HS-27A (cell line): ENCODE results near the gene MYO5B.

Source experiments
- DNase-seq: peaks from one replicate; pipeline ENCODE4 v3.0.0-alpha.2; 2012; ENCODE audit warnings: low read depth, missing footprints

The MYO5B gene

DNA sequence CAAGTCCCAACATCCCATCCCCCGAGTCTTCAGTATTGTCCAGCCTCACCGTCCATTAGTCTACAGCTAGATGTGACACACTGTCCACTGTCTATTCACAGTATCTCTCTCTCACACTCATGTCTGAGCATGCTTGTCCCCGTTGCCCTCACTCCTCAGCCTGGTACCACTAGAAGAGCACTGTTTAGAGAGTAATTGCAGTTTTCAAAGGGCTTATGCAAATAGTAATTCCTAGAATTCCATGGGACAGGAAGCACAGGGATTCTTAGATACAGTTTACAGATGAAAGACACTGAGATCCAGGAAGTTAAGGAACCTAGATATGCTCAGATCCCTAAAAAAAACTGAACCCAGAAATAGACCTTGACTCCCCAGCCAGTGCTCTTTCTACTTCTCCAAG, 125.5 kb downstream of the MYO5B start:
- no peak for DNase-seq

DNA sequence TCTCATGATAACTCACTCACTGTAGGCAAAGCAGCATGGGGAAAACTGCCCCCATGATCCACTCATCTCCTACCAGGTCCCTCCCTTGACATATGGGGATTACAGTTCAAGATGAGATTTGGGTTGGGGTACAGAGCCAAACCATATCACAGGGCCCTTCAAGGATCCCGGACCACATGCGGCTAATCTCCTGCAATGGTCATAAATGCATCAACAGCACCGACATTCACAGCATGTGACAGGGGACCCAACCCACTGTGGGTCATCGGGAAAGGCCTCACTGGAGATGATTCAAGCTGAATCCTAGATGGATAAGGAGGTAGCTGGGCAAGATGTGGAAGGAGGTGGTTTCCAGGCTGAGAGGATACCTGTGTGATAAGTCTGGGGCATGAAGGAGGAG, 129.4 kb downstream of the MYO5B start:
- no peak for DNase-seq

DNA sequence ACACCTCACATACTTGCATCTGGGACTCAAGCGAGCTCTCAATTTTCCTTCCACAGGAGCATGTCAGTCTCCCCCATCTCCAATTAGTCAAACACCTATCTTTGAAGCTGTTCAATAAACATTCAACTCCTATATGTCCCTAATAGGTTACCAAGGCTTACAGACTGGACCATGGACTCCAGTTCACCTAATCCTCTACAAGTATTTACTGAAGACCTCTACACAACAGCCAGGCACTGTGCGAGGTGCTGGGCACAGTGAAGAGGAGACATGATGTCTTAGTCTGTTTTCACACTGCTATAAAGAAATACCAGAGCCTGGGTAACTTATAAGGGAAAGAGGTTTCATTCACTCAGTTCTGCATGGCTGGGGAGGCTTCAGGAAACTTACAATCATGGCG, 129.9 kb downstream of the MYO5B start:
- DNase-seq, result no peak

DNA sequence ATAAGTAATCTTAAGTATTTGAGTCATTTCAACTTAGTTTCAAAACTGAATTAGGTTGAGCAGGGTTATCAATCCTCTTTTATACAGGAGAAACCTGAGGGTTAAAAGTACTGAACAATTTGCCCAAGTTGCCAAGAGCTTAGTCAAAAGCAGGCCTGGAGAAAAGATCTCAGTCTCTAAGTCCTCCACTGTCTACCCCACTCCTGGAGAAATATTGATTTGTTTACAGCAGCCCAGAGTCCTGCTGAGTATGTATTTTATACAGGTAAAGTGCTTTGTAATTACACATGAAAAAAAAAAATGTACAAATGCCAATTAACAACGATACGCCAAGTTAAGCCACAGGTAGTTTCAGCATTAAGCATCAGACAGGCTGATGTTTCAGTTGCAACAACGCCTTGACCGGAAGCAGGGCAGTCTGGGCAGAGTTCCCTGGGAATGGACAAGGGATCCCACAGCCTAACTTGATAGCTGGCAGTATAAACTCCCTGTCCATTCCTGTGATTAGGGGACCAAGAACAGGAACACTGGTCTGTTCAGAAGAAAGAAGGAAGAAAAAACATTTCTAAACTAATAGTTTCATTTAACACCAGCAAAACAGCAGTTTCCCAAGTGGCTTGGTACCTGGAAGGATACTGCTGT, 132.9 kb downstream of the MYO5B start:
- no peak for DNase-seq

DNA sequence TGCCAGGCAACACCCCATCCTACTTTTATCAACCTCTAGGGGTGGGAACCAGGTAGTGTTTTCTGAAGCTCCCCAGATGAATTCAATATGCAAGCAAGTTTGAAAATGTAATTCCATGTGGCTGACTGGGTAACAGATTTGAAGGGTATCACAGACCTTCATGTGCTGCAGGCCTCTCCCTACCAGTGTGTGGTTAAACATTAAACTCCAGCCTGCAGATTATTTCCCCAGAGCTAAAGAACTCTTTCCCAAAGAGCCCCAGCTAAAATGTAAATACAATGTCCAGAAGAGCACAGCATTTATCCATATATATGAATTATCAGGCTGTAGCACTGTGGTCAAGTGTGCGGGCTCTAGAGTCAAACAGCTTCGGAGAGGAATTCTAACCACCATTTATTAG, 134.1 kb downstream of the MYO5B start:
- DNase-seq, result no peak

DNA sequence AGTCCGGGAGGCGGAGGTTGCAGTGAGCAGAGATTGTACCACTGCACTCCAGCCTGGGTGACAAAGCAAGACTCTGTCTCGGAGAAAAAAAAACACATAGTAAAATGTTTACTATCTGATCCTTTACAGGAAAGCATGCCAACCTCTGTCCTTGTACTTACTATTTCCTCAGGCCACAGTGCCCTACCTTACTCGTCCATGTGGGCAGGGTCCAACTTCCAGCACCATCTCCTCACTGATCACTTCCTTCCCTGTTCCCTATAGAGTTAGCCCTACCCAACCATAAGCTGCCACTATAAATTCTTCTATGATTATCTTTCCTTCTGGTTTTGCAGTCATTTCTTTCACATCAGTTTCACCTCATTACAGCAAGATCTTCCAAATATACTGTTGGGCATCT, 136.2 kb downstream of the MYO5B start:
- no peak for DNase-seq

DNA sequence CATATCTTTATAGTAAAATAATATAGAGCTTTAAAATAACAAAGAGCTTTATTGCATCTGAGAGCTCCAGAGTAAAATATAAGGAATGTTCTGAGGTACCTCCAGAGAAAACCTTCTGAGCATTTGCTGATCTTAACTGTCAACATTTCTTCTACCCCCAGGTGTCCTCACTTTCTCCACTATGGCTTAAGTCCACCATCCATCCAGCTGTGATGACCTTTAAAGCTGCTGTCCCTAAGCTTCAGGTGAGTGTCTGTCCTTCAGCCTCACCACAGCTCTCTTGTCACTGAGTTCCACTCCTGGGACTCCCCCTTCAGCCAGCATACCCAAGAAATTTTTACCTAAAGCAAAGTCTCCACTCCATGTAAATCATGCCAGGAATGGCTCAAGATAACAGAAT, 137.9 kb downstream of the MYO5B start:
- DNase-seq, result no peak

DNA sequence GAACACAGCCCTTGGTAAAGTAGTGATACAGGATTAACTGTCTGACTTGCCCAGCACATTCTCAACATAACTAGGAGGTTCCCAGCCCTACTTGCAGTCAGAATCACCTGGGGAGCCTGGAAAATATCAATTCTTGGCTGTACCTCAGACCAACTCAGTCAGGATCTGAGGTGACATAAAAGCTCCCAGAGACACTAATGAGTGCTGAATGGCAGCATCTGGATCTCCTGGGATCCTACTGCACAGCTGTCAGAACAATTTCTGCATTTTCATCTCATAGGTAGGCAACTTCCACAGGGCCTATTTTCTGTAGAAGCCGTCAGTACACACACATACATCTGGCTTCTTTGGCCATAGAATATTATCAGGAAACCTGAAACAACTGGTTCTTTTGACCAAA, 138.8 kb downstream of the MYO5B start:
- DNase-seq, result no peak

DNA sequence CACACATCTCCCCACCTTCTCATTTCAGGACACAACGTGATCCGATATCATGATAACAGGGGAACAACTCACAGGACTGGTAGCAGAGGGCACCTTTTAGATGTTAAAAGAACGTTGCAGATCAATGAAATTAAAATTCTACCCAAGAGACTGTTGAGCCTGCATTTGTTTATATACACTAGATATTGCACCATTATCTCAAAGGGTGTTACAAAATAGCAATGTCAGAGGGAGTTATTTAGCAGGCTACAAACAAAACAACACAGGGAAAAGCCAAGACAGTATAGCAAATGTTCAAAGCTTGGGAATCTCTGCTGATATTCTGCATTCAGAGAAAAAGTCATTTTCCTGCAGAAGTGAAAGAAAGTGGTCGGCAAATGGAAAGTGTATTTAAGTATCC, 139.5 kb downstream of the MYO5B start:
- no peak for DNase-seq

DNA sequence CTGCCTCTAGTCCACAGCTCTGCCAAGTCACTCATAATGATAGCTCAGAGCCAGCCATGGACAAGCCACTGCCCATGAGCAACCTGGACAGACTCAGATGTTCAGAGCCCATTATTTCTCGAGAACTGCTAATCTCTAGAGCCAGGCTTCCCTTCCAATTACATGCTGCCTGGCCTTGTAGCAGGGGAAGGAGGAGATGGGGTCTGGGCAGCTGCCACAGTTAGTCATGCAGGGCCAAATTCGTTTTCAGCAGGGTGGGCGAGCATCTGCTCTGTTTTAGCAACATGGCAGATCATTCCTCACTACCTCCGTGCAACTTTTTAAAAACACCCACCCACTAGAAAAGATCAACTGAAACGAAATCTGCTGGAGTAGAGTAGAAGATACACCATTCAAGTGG, 141.8 kb downstream of the MYO5B start:
- no peak for DNase-seq

DNA sequence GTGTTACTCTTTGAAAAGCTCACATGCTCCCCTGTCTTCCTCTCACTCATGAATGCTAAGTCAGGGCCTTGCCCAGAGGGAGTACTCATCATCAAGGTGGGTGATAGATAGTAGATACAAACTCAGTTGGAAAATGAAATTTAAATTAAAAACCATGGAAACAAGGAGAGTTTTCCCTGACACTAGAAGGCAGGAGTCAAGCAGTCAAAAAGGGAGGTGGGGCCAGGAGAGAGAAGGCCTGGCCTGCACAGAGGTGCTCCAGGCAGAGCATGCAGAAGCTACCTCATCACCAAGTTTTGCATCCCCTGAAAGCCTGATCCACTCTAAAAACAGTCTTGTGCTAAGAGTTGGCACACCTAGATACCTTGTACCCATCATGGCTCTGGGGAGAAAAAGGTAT, 143.7 kb downstream of the MYO5B start:
- no peak for DNase-seq

DNA sequence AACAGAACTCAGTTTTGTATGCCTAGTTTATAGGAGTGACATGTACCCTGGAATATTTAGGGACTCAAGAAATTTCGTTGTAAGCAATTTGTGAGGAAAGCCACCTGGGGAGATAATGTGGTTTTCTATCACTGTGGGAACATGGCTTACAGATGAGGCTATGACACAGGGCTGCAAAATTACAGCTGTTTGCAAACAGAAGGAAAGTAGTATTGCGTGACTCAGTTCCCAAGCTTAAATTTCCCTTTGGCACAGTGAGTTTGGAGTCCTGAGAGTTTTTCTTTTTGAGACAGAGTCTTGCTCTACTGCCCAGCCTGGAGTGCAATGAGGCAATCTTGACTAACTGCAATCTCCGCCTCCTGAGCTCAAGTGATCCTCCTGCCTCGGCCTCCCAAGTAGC, 149.8 kb downstream of the MYO5B start:
- DNase-seq, result no peak

DNA sequence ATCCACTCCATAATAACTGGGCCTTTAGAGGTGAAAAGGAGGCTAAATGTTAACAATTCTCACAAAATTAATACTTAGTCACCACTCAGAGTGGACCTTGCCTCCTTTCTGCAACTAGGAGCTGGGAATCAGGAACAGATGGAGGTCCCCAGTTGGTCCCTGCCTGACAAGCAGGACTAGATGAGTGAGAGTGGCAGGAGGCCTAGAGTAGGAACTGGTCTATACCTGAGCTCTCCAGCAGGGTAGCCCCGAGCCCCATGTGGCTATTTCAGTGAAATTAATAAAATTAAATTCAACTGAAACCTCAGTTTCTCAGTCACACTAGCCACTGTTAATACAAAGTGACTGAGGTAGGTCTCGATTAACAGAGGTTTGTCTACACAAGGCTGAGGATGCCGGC, 150.5 kb downstream of the MYO5B start:
- DNase-seq, result no peak

DNA sequence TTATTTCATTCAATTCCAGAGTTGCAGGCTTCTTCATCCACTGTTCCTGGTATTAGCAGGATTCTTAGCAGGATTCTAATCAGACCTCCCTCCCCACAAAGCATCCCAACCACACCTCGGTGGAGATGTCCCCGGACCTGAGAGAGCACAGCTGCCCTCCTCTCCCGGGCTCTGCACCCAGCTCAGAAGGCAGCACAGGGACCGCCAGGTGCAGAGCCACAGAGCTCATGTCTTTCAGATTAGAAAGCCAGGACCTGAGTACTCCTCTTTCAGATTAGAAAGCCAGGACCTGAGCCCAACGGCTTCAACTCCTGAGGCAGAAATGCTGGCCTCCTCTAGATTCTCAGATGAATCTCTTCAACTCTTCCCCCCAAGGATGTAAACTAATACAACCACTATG, 152.3 kb downstream of the MYO5B start:
- no peak for DNase-seq

DNA sequence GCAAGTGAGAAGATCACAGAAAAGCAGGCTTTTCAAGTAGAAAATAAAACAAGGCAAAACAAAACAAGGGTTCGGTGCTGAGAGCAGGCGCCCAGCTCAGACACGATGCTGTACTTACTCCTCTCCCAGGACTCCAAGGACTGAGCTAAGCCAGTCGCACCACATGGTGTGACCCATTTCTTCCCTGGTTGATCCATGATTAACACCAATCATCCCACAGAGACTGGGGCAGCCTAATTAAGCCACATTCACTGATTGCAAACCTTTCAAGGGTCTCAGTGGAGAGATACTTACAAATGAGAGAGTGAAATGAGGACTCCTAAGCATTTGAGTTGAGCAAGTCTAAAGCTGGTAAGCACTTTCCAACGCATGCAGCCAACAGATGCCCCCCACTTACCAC, 155.2 kb downstream of the MYO5B start:
- no peak for DNase-seq

DNA sequence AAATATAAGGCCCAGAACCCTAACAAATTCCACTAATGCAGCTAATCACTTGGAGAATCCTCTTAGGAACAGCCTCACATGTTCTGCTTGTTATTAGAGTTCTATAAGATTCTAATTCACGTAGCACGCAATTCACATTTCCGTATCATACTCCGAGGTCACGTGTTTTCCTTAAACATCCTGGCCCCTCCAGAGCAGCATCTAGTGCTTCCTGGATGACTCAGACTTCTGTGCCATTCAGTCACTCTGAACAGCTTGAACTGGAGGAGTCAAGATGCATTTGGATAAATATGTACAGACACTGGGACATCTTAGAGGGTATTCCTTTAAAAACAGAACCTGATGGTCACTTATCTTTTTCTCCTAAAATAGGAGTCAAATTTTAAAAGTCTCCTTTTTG, 156.5 kb downstream of the MYO5B start:
- no peak for DNase-seq

DNA sequence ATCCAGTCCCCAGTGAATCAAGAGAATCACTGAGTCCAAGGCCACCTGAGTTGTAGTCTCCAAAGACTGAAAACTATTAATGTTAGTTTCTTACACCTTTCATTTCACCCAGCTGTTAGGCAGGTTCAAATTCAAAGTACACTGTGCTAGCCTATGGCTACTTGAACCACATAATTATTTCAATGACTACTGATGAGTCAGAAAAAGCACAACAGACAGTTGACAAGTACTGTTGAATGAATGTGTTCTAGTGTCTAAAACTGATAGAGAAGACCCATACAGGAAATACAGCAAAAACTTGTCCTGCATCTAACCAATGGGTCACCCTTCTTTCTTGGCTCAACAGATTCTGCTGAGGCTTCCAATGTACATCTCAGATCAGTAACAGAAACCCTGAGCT, 160.9 kb downstream of the MYO5B start:
- DNase-seq, result no peak

DNA sequence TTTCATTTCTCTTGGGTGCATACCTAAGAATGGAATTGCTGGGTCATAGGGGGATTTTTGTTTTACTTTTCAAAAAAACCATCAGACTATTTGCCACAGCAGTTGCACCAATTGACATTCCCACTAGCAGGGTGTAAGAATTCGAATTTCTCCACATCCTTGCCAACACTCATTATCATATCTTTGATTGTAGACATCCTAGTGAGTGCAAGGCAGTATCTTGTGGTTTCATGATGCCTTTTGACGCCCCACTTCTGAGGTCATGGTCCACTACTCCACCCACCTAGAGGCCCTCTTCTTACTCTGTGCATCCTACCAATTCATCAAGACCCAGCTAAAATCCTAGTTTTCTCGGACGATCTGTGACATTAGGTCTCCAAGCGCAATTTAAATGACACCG, 161.9 kb downstream of the MYO5B start:
- no peak for DNase-seq

DNA sequence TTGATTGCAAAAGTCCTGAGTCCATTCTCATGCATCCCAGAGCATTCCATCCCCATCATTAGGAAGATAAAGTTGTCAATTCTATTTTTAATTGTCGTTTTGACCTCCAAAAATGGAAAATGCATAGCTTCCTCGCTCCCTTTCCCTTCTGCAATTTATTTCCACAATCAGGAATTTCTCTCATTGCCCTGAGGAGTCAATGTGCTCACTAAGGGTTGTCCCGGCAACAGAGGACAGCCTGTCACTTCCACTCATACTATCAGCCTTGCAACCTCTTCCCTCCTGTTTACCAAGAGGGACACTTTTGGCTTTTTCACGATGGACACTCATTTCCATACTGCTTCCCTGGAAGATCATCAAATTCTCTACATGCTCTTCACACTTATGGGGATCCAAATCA, 164.8 kb downstream of the MYO5B start:
- DNase-seq, result no peak

DNA sequence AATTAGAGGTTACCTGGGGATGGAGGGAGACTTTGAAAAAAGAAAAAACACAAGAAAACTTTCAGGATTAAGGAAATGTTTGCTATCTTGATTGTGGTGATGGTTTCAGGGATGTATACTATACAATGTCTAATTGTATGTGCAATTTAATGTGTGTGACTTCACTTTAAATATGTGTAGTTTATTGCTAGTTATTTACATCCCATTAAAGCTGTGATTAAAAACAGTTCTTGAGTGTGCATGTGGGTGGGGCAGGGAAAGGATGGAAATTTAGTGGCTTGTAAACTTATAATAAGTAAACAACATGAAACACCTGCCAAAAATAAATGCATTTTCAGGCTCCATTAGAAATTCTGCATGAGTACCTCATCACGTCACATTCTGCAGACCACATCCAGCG, 167.0 kb downstream of the MYO5B start:
- DNase-seq, result no peak

DNA sequence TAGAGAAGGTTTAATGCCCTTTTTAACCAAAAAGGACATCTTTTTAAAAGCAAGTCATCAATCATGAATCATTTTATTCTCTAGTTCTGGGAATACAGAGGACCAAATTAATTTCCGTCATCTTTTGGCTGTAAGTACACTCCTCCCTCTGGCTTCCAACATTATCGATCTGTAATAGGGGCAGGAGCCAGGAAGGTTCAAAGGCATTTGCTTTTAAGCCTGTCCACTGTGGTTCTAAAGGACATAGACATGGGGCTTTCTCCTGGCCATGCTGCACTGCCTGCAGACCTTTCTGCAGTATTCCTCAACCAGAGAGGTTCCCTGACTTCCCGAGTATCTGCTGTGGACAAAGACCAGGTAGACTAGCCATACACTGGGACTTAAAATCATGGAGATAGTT, 170.5 kb downstream of the MYO5B start:
- DNase-seq, result no peak

DNA sequence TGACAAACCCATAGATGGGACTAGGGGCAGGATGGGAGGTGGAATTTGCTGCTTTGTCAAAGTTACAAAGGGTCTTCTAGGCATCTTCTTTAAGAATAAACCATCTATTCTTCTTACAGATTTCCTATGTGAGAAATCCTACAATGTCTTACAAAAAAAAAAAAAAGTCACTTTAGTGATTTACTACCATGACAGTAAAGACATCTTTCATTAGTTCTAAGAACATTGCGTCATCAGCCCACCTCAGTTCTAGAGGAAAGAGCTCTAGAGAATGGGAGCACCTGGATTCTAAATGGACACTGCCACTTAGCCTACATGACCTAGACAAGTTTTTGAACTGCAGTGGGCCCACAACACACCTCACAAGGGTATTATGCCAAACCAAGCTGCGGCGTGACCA, 172.0 kb downstream of the MYO5B start:
- DNase-seq, result no peak

DNA sequence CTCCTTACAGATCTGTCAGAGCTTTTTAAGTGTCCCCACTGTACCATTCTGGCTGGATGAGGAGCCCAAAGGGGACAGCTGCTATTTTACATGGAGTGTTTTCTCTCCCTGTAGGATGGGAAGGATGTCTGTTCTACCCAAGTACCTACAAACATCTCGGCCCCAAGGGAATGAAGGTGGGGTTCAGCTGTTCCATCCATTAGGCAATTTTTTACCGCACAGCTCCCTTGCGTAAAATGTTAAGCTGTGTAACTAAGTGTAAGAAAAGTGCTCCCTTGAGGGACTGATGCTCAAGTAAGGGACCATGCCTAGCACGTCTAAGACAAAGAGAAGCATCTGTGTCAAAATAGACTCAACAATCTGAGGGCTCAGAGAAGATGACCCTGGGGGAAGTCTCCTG, 180.3 kb downstream of the MYO5B start:
- DNase-seq, result no peak

DNA sequence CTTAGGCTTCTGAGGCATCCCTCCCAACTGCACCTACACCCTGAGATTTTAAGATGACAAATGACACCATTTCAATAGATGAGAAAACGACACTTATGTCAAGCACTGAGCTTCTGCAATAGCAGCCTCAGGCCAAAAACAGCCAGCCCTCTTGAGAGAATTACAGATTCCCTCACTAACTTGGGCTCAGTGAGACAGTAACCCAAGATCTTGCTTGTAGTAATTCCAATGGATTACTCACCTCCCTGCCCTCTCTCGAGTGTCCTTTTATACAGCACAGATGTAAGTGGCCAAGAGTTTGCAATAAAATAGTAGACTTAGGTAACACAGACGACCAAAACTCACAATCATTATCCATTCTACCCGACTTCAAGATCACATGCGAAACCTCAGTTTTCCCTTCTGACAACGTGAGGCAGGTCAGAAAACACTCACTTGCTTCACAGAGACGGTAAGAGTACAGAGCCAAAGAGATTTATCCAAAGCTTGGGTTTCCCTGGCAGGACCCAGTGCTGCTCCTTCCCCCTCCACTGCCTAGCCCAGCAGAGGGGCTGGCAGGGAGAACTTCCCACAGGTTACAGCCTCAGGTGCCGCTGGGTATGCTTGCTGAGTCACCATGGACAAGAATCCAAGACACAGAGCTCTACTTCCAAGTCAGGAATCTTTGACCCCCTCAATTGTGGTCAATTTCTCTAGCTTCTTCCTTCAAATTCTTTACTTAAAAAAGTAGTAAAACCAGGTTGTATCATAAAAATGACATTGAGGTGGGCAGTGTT, 181.4 kb downstream of the MYO5B start:
- DNase-seq, result no peak
